ENCODE measurements around the gene SPATA32. TPM values are rescaled to one million over a fixed set of nuclear protein-coding genes. Genes with fewer than 3 reads are reported as not detected.

Gene SPATA32
- total RNA-seq, 1 experiment from 2014 or later: 0.15 TPM

- TF ChIP-seq, protein P1, sequence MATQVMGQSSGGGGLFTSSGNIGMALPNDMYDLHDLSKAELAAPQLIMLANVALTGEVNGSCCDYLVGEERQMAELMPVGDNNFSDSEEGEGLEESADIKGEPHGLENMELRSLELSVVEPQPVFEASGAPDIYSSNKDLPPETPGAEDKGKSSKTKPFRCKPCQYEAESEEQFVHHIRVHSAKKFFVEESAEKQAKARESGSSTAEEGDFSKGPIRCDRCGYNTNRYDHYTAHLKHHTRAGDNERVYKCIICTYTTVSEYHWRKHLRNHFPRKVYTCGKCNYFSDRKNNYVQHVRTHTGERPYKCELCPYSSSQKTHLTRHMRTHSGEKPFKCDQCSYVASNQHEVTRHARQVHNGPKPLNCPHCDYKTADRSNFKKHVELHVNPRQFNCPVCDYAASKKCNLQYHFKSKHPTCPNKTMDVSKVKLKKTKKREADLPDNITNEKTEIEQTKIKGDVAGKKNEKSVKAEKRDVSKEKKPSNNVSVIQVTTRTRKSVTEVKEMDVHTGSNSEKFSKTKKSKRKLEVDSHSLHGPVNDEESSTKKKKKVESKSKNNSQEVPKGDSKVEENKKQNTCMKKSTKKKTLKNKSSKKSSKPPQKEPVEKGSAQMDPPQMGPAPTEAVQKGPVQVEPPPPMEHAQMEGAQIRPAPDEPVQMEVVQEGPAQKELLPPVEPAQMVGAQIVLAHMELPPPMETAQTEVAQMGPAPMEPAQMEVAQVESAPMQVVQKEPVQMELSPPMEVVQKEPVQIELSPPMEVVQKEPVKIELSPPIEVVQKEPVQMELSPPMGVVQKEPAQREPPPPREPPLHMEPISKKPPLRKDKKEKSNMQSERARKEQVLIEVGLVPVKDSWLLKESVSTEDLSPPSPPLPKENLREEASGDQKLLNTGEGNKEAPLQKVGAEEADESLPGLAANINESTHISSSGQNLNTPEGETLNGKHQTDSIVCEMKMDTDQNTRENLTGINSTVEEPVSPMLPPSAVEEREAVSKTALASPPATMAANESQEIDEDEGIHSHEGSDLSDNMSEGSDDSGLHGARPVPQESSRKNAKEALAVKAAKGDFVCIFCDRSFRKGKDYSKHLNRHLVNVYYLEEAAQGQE (IDR thresholded peaks at IDR 0.05; ENCODE audit: low read depth): no peak
Observed at GRCh38 chr17:45269912-45270311, 8.0 kb upstream of the SPATA32 start (continued).

DNA sequence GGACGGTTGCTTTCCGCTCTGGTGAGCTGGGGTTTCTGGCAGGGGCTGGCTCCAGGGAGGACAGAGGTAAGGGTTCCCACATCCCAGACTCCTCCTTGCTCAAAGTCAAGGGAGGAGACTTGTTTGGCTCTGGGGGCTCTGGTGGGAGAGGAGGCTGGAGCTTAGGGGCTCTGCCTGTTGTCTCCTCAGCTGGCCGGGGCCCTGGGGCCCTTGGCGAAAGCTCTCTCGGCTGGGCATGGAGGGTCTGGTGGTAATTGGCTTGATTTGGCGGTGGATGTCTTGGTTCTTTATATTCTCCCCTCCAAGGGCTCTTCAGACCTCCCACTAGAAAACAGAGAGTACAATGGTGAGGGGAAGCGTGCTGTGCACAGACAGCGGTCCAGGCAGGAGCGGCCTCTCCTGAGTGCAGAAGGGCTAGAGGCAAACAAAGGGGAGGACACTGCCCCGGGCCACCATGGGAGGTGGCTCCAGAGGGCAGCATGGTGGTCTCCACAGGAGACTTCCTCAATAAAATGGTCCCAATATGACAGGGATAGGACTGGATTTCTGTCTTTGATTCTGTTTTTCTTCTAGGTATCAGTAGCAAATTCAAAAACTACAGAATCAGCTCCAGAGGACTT lies 5.7 kb upstream of the SPATA32 start:
- Histone ChIP-seq H3K79me2 (ENCODE audit: insufficient read depth, low read length) (no peaks in the 10 kb centered on the region), H3K4me2 (ENCODE audit: low read length) (no peak overlapping the region), H4K20me1 (ENCODE audit: insufficient read depth) (no peaks in the 10 kb centered on the region), H2AFZ (ENCODE audit: low read depth, low read length, poor library complexity, severe bottlenecking) (no peak overlapping the region), H3K36me3 (ENCODE audit: control insufficient read depth in 1 of 2, insufficient read depth in 2 of 2, low read length in 2 of 2) (peaks cover 46 to 59% of the 10 kb centered on the region in 2 experiments), H3K9ac (ENCODE audit: low read length) (no peak overlapping the region), H3K27ac (ENCODE audit: low read depth, low read length) (no peak overlapping the region), H3K4me3 (replicated peaks in 1 of 2; ENCODE audit: low read depth in 1 of 2, low read length in 2 of 2) (no peak overlapping the region), H3K9me3 (ENCODE audit: control insufficient read depth in 1 of 2, insufficient read depth in 1 of 2, low read depth in 1 of 2, low read length in 2 of 2) (no peaks in the 10 kb centered on the region), H3K4me1 (ENCODE audit: control insufficient read depth in 1 of 2, insufficient read depth in 2 of 2, low read length in 2 of 2) (0 out of 4 replicates have a peak, but pooled peaks cover 0 to 4% of the 10 kb centered on the region in 2 experiments), H3K27me3 (ENCODE audit: insufficient read depth, low read length) (no peaks in the 10 kb centered on the region), H3K9me2 (ENCODE audit: insufficient read depth) (no peaks in the 10 kb centered on the region)
- ChIA-PET POLR2A (interaction anchor here (0.7 kb wide), 1 partner anchor 103 kb away, joined by 3 read pairs; no protein-coding TSS in a partner anchor), CTCF (interaction anchor here (1.3 kb wide), 1 partner anchor 10 kb away, joined by 3 read pairs; no protein-coding TSS in a partner anchor), RAD21 (ENCODE audit: low non-redundant PET in 1 of 2, low total read pairs in 2 of 2, uncharacterized antibody in 2 of 2, unreplicated experiment in 2 of 2) (no interaction called here)
- no TSS peak for BruUV-seq (replicated peaks)
- intact Hi-C loops (cut with micrococcal nuclease): no loop called here
- TF ChIP-seq, protein P2, sequence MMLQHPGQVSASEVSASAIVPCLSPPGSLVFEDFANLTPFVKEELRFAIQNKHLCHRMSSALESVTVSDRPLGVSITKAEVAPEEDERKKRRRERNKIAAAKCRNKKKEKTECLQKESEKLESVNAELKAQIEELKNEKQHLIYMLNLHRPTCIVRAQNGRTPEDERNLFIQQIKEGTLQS (IDR thresholded peaks at IDR 0.05): no peak
- TF ChIP-seq, protein P1 (IDR thresholded peaks at IDR 0.05; ENCODE audit: low read depth): no peak
- DNase-seq (ENCODE audit: low read depth, low spot score) (no peak), ATAC-seq (no peak)

Measured in HCT116 (cell line).